HEK293 (cell line): ENCODE data around the gene MAML1.

ENCODE experiments used
- KLF10 ChIP-seq: fragments of 450-650 bp; IDR thresholded peaks from 2 replicates; pipeline ENCODE4 v1.5.1; 2018; ENCODE audit warnings: missing biosample characterization, mild to moderate bottlenecking, missing genetic modification characterization
- KLF16 ChIP-seq: fragments of 450-650 bp; formaldehyde crosslinking; IDR thresholded peaks from 2 replicates; pipeline ENCODE4 v1.5.1; 2017; ENCODE audit warnings: missing biosample characterization, missing genetic modification characterization
- KLF7 ChIP-seq: fragments of 450-650 bp; formaldehyde crosslinking; IDR thresholded peaks from 2 replicates; pipeline ENCODE4 v1.5.1; 2016; ENCODE audit warnings: missing biosample characterization, missing genetic modification characterization, borderline replicate concordance
- OSR2 ChIP-seq: fragments of 450-650 bp; formaldehyde crosslinking; IDR thresholded peaks from 2 replicates; pipeline ENCODE4 v1.5.1; 2016; ENCODE audit warnings: missing biosample characterization, missing genetic modification characterization
- RBAK ChIP-seq: fragments of 450-650 bp; formaldehyde crosslinking; IDR thresholded peaks from 2 replicates; pipeline ENCODE4 v1.5.1; 2016; ENCODE audit warnings: missing biosample characterization, missing genetic modification characterization
- ZBTB1 ChIP-seq: fragments of 450-650 bp; formaldehyde crosslinking; IDR thresholded peaks from 2 replicates; pipeline ENCODE4 v1.5.1; 2016; ENCODE audit warnings: missing biosample characterization, missing genetic modification characterization
- ZBTB17 ChIP-seq: fragments of 450-650 bp; formaldehyde crosslinking; IDR thresholded peaks from 2 replicates; pipeline ENCODE4 v1.5.1; 2016; ENCODE audit warnings: missing biosample characterization, missing genetic modification characterization
- ZNF133 ChIP-seq: fragments of 450-650 bp; formaldehyde crosslinking; IDR thresholded peaks from 2 replicates; pipeline ENCODE4 v1.5.1; 2016; ENCODE audit warnings: missing biosample characterization, missing genetic modification characterization
- ZNF138 ChIP-seq: fragments of 450-650 bp; formaldehyde crosslinking; IDR thresholded peaks from 2 replicates; pipeline ENCODE4 v1.5.1; 2016; ENCODE audit warnings: missing biosample characterization, missing genetic modification characterization, borderline replicate concordance
- ZNF157 ChIP-seq: fragments of 450-650 bp; formaldehyde crosslinking; IDR thresholded peaks from 2 replicates; pipeline ENCODE4 v1.5.1; 2016; ENCODE audit warnings: missing biosample characterization, missing genetic modification characterization
- ZNF169 ChIP-seq: fragments of 450-650 bp; formaldehyde crosslinking; IDR thresholded peaks from 2 replicates; pipeline ENCODE4 v1.5.1; 2016; ENCODE audit warnings: missing biosample characterization, missing genetic modification characterization
- ZNF2 ChIP-seq: fragments of 450-650 bp; formaldehyde crosslinking; IDR thresholded peaks from 2 replicates; pipeline ENCODE4 v1.5.1; 2016; ENCODE audit warnings: missing biosample characterization, missing genetic modification characterization
- ZNF266 ChIP-seq: fragments of 450-650 bp; formaldehyde crosslinking; IDR thresholded peaks from 2 replicates; pipeline ENCODE4 v1.5.1; 2016; ENCODE audit warnings: missing biosample characterization, missing genetic modification characterization, low read depth
- ZNF391 ChIP-seq: fragments of 450-650 bp; formaldehyde crosslinking; IDR thresholded peaks from 2 replicates; pipeline ENCODE4 v1.5.1; 2016; ENCODE audit warnings: low read depth, missing biosample characterization, missing genetic modification characterization, borderline replicate concordance
- ZNF426 ChIP-seq: fragments of 450-650 bp; formaldehyde crosslinking; IDR thresholded peaks from 2 replicates; pipeline ENCODE4 v1.5.1; 2017; ENCODE audit warnings: missing biosample characterization, missing genetic modification characterization, mild to moderate bottlenecking, inconsistent platforms, moderate library complexity
- ZNF571 ChIP-seq: fragments of 450-650 bp; formaldehyde crosslinking; IDR thresholded peaks from 2 replicates; pipeline ENCODE4 v1.5.0; 2017; ENCODE audit warnings: missing biosample characterization, missing genetic modification characterization
- ZNF626 ChIP-seq: fragments of 450-650 bp; sonication (Bioruptor Pico); formaldehyde crosslinking; IDR thresholded peaks from 2 replicates; pipeline ENCODE4 v1.5.1; 2018; ENCODE audit warnings: missing biosample characterization, missing genetic modification characterization, inconsistent platforms
- ZNF629 ChIP-seq: fragments of 450-650 bp; formaldehyde crosslinking; IDR thresholded peaks from 2 replicates; pipeline ENCODE4 v1.5.1; 2017; ENCODE audit warnings: missing biosample characterization, missing genetic modification characterization
- ZNF664 ChIP-seq: fragments of 450-650 bp; formaldehyde crosslinking; IDR thresholded peaks from 2 replicates; pipeline ENCODE4 v1.5.1; 2016; ENCODE audit warnings: missing biosample characterization, missing genetic modification characterization
- ZNF677 ChIP-seq: fragments of 450-650 bp; IDR thresholded peaks from 2 replicates; pipeline ENCODE4 v1.5.0; 2018; ENCODE audit warnings: missing biosample characterization, mild to moderate bottlenecking, missing genetic modification characterization, moderate library complexity
- ZNF76 ChIP-seq: fragments of 450-650 bp; formaldehyde crosslinking; IDR thresholded peaks from 2 replicates; pipeline ENCODE4; 2016; ENCODE audit warnings: low read depth, missing biosample characterization, missing genetic modification characterization, borderline replicate concordance
- ZXDB ChIP-seq: fragments of 450-650 bp; formaldehyde crosslinking; IDR thresholded peaks from 2 replicates; pipeline ENCODE4 v1.5.1; 2016; ENCODE audit warnings: missing biosample characterization, missing genetic modification characterization
- TF ChIP-seq, protein P1 (sequence below): fragments of 450-650 bp; formaldehyde crosslinking; IDR thresholded peaks from 2 replicates; pipeline ENCODE4 v1.5.1; 2016; ENCODE audit warnings: missing biosample characterization, missing genetic modification characterization
- TF ChIP-seq, protein P2 (sequence below): fragments of 450-650 bp; formaldehyde crosslinking; IDR thresholded peaks from 2 replicates; pipeline ENCODE4 v1.5.1; 2017; ENCODE audit warnings: missing biosample characterization, mild to moderate bottlenecking, missing genetic modification characterization, moderate library complexity
- TF ChIP-seq, protein P3 (sequence below): fragments of 450-650 bp; formaldehyde crosslinking; IDR thresholded peaks from 2 replicates; pipeline ENCODE4 v1.5.1; 2016; ENCODE audit warnings: missing biosample characterization, missing genetic modification characterization
- TF ChIP-seq, protein P4 (sequence below): fragments of 450-650 bp; formaldehyde crosslinking; IDR thresholded peaks from 2 replicates; pipeline ENCODE4 v1.5.1; 2016; ENCODE audit warnings: missing biosample characterization, missing genetic modification characterization, low read depth
- TF ChIP-seq, protein P5 (sequence below): fragments of 450-650 bp; formaldehyde crosslinking; conservative IDR thresholded peaks from 2 replicates; pipeline ENCODE4 v1.5.1; 2016; ENCODE audit warnings: low read depth, missing biosample characterization, missing genetic modification characterization
- TF ChIP-seq, protein P6 (sequence below): fragments of 450-650 bp; formaldehyde crosslinking; IDR thresholded peaks from 2 replicates; pipeline ENCODE4 v1.5.1; 2017; ENCODE audit warnings: missing biosample characterization, missing genetic modification characterization

Gene MAML1

DNA sequence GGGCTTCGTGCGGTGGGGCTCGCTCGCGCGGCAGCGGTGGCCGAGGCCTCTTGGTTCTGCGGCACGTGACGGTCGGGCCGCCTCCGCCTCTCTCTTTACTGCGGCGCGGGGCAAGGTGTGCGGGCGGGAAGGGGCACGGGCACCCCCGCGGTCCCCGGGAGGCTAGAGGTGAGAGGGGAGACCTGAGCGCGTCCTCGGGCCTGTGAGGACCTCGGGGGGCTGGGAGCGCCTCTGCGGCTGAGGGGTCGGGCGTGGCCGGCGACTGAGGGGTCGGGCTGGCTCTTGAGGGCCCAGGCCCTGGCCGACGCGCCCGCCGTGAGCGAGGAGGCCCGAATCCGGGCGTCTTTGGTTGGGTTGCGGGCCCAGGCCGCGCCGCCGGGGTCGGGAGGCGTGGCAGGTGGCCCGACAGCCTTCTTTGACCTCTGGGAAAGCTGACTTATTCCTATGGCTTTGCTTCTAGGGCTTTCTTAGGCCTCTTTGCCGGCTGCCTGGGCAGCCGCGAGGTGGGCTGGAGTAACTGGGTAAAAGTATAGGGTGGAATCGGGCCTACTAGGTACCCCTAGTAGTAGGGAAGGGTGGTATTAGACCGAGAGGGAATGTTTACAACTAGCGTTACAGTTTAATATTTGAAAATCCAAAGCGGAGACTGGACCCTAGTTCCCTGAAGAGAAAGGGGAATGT is 33.5 kb upstream of the MAML1 start, which contains the start of gene CANX (continued):
- TF ChIP-seq, protein P1, sequence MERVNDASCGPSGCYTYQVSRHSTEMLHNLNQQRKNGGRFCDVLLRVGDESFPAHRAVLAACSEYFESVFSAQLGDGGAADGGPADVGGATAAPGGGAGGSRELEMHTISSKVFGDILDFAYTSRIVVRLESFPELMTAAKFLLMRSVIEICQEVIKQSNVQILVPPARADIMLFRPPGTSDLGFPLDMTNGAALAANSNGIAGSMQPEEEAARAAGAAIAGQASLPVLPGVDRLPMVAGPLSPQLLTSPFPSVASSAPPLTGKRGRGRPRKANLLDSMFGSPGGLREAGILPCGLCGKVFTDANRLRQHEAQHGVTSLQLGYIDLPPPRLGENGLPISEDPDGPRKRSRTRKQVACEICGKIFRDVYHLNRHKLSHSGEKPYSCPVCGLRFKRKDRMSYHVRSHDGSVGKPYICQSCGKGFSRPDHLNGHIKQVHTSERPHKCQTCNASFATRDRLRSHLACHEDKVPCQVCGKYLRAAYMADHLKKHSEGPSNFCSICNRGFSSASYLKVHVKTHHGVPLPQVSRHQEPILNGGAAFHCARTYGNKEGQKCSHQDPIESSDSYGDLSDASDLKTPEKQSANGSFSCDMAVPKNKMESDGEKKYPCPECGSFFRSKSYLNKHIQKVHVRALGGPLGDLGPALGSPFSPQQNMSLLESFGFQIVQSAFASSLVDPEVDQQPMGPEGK (tag by site-specific recombination): no peak
- TF ChIP-seq, protein P2, sequence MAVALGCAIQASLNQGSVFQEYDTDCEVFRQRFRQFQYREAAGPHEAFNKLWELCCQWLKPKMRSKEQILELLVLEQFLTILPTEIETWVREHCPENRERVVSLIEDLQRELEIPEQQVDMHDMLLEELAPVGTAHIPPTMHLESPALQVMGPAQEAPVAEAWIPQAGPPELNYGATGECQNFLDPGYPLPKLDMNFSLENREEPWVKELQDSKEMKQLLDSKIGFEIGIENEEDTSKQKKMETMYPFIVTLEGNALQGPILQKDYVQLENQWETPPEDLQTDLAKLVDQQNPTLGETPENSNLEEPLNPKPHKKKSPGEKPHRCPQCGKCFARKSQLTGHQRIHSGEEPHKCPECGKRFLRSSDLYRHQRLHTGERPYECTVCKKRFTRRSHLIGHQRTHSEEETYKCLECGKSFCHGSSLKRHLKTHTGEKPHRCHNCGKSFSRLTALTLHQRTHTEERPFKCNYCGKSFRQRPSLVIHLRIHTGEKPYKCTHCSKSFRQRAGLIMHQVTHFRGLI (tag by site-specific recombination): peak; percentile 84
- 0 out of 2 replicates have a peak, but pooled peaks have one; percentile 53 for TF ChIP-seq ZBTB1 (tag by site-specific recombination)
- no peak; the same call in 1 of the 2 replicates for TF ChIP-seq KLF16 (tag by site-specific recombination)
- TF ChIP-seq, protein P3, sequence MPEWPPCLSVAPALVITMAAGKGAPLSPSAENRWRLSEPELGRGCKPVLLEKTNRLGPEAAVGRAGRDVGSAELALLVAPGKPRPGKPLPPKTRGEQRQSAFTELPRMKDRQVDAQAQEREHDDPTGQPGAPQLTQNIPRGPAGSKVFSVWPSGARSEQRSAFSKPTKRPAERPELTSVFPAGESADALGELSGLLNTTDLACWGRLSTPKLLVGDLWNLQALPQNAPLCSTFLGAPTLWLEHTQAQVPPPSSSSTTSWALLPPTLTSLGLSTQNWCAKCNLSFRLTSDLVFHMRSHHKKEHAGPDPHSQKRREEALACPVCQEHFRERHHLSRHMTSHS (tag by site-specific recombination): no peak
- TF ChIP-seq ZNF169 (tag by site-specific recombination): no peak
- peak; percentile 35 for TF ChIP-seq ZXDB
- TF ChIP-seq, protein P4, sequence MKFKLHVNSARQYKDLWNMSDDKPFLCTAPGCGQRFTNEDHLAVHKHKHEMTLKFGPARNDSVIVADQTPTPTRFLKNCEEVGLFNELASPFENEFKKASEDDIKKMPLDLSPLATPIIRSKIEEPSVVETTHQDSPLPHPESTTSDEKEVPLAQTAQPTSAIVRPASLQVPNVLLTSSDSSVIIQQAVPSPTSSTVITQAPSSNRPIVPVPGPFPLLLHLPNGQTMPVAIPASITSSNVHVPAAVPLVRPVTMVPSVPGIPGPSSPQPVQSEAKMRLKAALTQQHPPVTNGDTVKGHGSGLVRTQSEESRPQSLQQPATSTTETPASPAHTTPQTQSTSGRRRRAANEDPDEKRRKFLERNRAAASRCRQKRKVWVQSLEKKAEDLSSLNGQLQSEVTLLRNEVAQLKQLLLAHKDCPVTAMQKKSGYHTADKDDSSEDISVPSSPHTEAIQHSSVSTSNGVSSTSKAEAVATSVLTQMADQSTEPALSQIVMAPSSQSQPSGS (tag by site-specific recombination): no peak
- TF ChIP-seq KLF7 (tag by site-specific recombination): no peak
- TF ChIP-seq, protein P5, sequence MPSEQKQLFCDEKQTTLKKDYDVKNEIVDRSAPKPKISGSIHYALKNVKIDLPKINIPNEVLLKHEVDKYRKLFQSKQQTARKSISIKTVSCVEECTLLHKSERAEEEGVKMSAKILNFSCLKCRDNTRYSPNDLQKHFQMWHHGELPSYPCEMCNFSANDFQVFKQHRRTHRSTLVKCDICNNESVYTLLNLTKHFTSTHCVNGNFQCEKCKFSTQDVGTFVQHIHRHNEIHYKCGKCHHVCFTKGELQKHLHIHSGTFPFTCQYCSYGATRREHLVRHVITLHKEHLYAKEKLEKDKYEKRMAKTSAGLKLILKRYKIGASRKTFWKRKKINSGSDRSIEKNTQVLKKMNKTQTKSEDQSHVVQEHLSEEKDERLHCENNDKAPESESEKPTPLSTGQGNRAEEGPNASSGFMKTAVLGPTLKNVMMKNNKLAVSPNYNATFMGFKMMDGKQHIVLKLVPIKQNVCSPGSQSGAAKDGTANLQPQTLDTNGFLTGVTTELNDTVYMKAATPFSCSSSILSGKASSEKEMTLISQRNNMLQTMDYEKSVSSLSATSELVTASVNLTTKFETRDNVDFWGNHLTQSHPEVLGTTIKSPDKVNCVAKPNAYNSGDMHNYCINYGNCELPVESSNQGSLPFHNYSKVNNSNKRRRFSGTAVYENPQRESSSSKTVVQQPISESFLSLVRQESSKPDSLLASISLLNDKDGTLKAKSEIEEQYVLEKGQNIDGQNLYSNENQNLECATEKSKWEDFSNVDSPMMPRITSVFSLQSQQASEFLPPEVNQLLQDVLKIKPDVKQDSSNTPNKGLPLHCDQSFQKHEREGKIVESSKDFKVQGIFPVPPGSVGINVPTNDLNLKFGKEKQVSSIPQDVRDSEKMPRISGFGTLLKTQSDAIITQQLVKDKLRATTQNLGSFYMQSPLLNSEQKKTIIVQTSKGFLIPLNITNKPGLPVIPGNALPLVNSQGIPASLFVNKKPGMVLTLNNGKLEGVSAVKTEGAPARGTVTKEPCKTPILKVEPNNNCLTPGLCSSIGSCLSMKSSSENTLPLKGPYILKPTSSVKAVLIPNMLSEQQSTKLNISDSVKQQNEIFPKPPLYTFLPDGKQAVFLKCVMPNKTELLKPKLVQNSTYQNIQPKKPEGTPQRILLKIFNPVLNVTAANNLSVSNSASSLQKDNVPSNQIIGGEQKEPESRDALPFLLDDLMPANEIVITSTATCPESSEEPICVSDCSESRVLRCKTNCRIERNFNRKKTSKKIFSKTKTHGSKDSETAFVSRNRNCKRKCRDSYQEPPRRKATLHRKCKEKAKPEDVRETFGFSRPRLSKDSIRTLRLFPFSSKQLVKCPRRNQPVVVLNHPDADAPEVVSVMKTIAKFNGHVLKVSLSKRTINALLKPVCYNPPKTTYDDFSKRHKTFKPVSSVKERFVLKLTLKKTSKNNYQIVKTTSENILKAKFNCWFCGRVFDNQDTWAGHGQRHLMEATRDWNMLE (tag by site-specific recombination): no peak
- TF ChIP-seq ZNF426: no peak
- no peak for TF ChIP-seq ZNF677 (tag by site-specific recombination)
- TF ChIP-seq ZNF571 (tag by site-specific recombination): no peak
- no peak for TF ChIP-seq ZNF629 (tag by site-specific recombination)
- TF ChIP-seq, protein P6, sequence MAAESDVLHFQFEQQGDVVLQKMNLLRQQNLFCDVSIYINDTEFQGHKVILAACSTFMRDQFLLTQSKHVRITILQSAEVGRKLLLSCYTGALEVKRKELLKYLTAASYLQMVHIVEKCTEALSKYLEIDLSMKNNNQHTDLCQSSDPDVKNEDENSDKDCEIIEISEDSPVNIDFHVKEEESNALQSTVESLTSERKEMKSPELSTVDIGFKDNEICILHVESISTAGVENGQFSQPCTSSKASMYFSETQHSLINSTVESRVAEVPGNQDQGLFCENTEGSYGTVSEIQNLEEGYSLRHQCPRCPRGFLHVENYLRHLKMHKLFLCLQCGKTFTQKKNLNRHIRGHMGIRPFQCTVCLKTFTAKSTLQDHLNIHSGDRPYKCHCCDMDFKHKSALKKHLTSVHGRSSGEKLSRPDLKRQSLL (tag by site-specific recombination): 0 out of 2 replicates have a peak, but pooled peaks have one; percentile 38
- peak; percentile 45; the same call in 1 of the 2 replicates for TF ChIP-seq ZNF391 (tag by site-specific recombination)
- TF ChIP-seq ZNF2 (tag by site-specific recombination): no peak
- TF ChIP-seq ZNF157 (tag by site-specific recombination): no peak
- TF ChIP-seq OSR2 (tag by site-specific recombination): no peak
- no peak for TF ChIP-seq ZBTB17 (tag by site-specific recombination)
- no peak for TF ChIP-seq ZNF664 (tag by site-specific recombination)
- no peak for TF ChIP-seq ZNF133 (tag by site-specific recombination)
- 0 out of 2 replicates have a peak, but pooled peaks have one; percentile 32 for TF ChIP-seq ZNF266 (tag by site-specific recombination)
- TF ChIP-seq ZNF138 (tag by site-specific recombination): no peak
- TF ChIP-seq ZNF76 (tag by site-specific recombination): 0 out of 2 replicates have a peak, but pooled peaks have one; percentile 23
- TF ChIP-seq KLF10 (tag by site-specific recombination): peak; percentile 31; the same call in 1 of the 2 replicates
- no peak for TF ChIP-seq RBAK (tag by site-specific recombination)
- no peak; the same call in 1 of the 2 replicates for TF ChIP-seq ZNF626 (tag by site-specific recombination)
